HepG2 (cell line): ENCODE measurements around the gene ARFGEF3. TPM values are rescaled to one million over a fixed set of nuclear protein-coding genes. Genes with fewer than 3 reads are reported as not detected.
A peak's percentile ranks its signal among the peaks of the same experiment; 100 is the strongest.

Experiments used
- ATAC-seq: fragments of 200-7000 bp; cut with Tn5 transposase; 3 replicates; pipeline ENCODE4 v1.9.1; 2020; ENCODE audit warnings: mild to moderate bottlenecking, moderate library complexity
- BruUV-seq: library from RNA; stranded (reverse); fragments of 400-500 nt; replicated peaks from 2 replicates; lab custom pipeline; 2021; lab: Mats Ljungman, UMichigan
- CTCF ChIA-PET: fragments of 300-600 bp; formaldehyde crosslinking; extraction: SDS; loops from one replicate; lab custom pipeline; 2021; ENCODE audit warnings: low total read pairs, inconsistent platforms, low intra/inter-chr PET ratio; lab: Yijun Ruan, JAX
- POLR2A ChIA-PET: fragments of 350-600 bp; sonication (Branson Sonifier 250); formaldehyde crosslinking; loops from one replicate; lab custom pipeline; 2020; ENCODE audit warnings: antibody characterized with exemption, inconsistent platforms; lab: Yijun Ruan, JAX
- DNase-seq: peaks from one replicate; pipeline ENCODE4 v3.0.0-alpha.2; 2015; ENCODE audit warnings: low spot score
- FAIRE-seq: peaks from 3 replicates; lab custom pipeline; 2011; peaks lifted over from hg19 to GRCh38; lab: Jason Lieb, UNC
- H2AFZ ChIP-seq: one replicate; pipeline ENCODE4 v1.6.1; 2011; ENCODE audit warnings: low read length, inconsistent platforms
- H3K27ac ChIP-seq: fragments of 300-600 bp; 3 replicates; pipeline ENCODE4 v1.8.0; 2011; ENCODE audit warnings: mixed run types, mild to moderate bottlenecking, mixed read lengths, low read length, inconsistent platforms; ENCODE audit not compliant: insufficient read depth; ENCODE audit errors: extremely low read length
- H3K27me3 ChIP-seq, 2 experiments: fragments of 200-600 bp in 1 of 2; 2 replicates in 1 of 2; 3 replicates in 1 of 2; pipeline versions ENCODE4 v1.6.0 to v1.8.0; 2011; ENCODE audit warnings: low read length in 2 of 2, mild to moderate bottlenecking in 2 of 2, moderate library complexity in 2 of 2, inconsistent platforms in 1 of 2; ENCODE audit not compliant: insufficient read depth in 2 of 2, control insufficient read depth in 1 of 2
- H3K36me3 ChIP-seq, 2 experiments: fragments of 200-600 bp in 1 of 2; replicated peaks in 1 of 2; 2 replicates in 1 of 2; 3 replicates in 1 of 2; pipeline versions ENCODE4 v1.5.1 to v1.8.0; 2011; ENCODE audit warnings: low read length in 2 of 2, inconsistent platforms in 1 of 2; ENCODE audit not compliant: insufficient read depth in 2 of 2, control insufficient read depth in 1 of 2
- H3K4me1 ChIP-seq: 2 replicates; pipeline ENCODE4 v1.5.1; 2012; ENCODE audit warnings: low read length, inconsistent platforms; ENCODE audit not compliant: insufficient read depth
- H3K4me2 ChIP-seq: 2 replicates; pipeline ENCODE4 v1.6.0; 2011; ENCODE audit warnings: low read depth, low read length, inconsistent platforms
- H3K4me3 ChIP-seq, 3 experiments: fragments of 200-600 bp in 1 of 3; sonication (generic), shearing (Covaris generic) in 1 of 3; replicated peaks in 1 of 3; 2 replicates each; pipeline ENCODE4 v1.5.1; 2011 to 2016; ENCODE audit warnings: low read length in 3 of 3, inconsistent platforms in 2 of 3, low read depth in 2 of 3, mild to moderate bottlenecking in 2 of 3, control low read depth in 1 of 3, mixed read lengths in 1 of 3; ENCODE audit not compliant: insufficient read depth in 1 of 3
- H3K79me2 ChIP-seq: one replicate; pipeline ENCODE4 v1.6.1; 2011; ENCODE audit warnings: low read length, inconsistent platforms; ENCODE audit not compliant: insufficient read depth
- H3K9ac ChIP-seq: 2 replicates; pipeline ENCODE4 v1.6.0; 2011; ENCODE audit warnings: mild to moderate bottlenecking, low read depth, low read length, inconsistent platforms; ENCODE audit not compliant: insufficient read depth
- H3K9me3 ChIP-seq: 2 replicates; pipeline ENCODE4 v1.5.1; 2012; ENCODE audit warnings: mild to moderate bottlenecking, low read length
- H4K20me1 ChIP-seq: 2 replicates; pipeline ENCODE4 v1.6.0; 2011; ENCODE audit warnings: inconsistent platforms, mild to moderate bottlenecking, low read length, moderate library complexity; ENCODE audit not compliant: insufficient read depth
- MAFF ChIP-seq: IDR thresholded peaks from 2 replicates; pipeline ENCODE4 v1.6.1; 2011; ENCODE audit warnings: low read depth, low read length, improper control_type of control experiment
- MAFK ChIP-seq, 2 experiments: IDR thresholded peaks in 1 of 2; conservative IDR thresholded peaks in 1 of 2; 2 replicates each; pipeline ENCODE4 v1.6.1; 2011; ENCODE audit warnings: improper control_type of control experiment in 2 of 2, low read length in 2 of 2
- NFKB2 ChIP-seq: sonication (generic); formaldehyde crosslinking; IDR thresholded peaks from 2 replicates; pipeline ENCODE4 v1.4.0; 2020; ENCODE audit warnings: missing genetic modification reagents, borderline replicate concordance
- SNAPC2 ChIP-seq: sonication (generic); formaldehyde crosslinking; IDR thresholded peaks from 2 replicates; pipeline ENCODE4 v1.8.1; 2022; ENCODE audit warnings: mild to moderate bottlenecking, missing genetic modification reagents
- TBP ChIP-seq: sonication (generic); formaldehyde crosslinking; IDR thresholded peaks from 2 replicates; pipeline ENCODE4 v1.5.0; 2020; ENCODE audit warnings: missing genetic modification reagents
- TRIM24 ChIP-seq: sonication (generic); formaldehyde crosslinking; IDR thresholded peaks from 2 replicates; pipeline ENCODE4 v1.8.0; 2022; ENCODE audit warnings: mild to moderate bottlenecking, missing genetic modification reagents
- ZKSCAN1 ChIP-seq: fragments of 150-350 bp; IDR thresholded peaks from 2 replicates; pipeline ENCODE4 v1.6.1; 2014; ENCODE audit warnings: low read length
- ZNF121 ChIP-seq: sonication (generic); formaldehyde crosslinking; IDR thresholded peaks from 2 replicates; pipeline ENCODE4 v1.5.0; 2020; ENCODE audit warnings: mild to moderate bottlenecking, missing genetic modification reagents
- ZNF337 ChIP-seq: sonication (generic); formaldehyde crosslinking; IDR thresholded peaks from 2 replicates; pipeline ENCODE4 v1.5.1; 2020; ENCODE audit warnings: missing genetic modification reagents, low read depth, mild to moderate bottlenecking, borderline replicate concordance
- ZNF562 ChIP-seq: sonication (generic); formaldehyde crosslinking; IDR thresholded peaks from 2 replicates; pipeline ENCODE4 v1.8.0; 2022; ENCODE audit warnings: missing genetic modification reagents, borderline replicate concordance
- ZNF691 ChIP-seq: sonication (generic); formaldehyde crosslinking; IDR thresholded peaks from 2 replicates; pipeline ENCODE4 v1.4.0; 2020; ENCODE audit warnings: missing genetic modification reagents, low read depth, mild to moderate bottlenecking, borderline replicate concordance
- ZSCAN25 ChIP-seq: sonication (generic); formaldehyde crosslinking; IDR thresholded peaks from 2 replicates; pipeline ENCODE4 v1.8.0; 2022; ENCODE audit warnings: mild to moderate bottlenecking, missing genetic modification reagents
- WGBS: methylation state at CpG from one replicate; pipeline ENCODE4 v1.1.6; 2017; ENCODE audit warnings: low lambda C conversion rate; 5-methylcytosine and 5-hydroxymethylcytosine counted together
- in situ Hi-C: cut with HindIII; loops from 2 replicates; pipeline ENCODE4 v1.10.0; 2017; ENCODE audit warnings: low pct_unique_long_range_greater_than_20kb; ENCODE audit not compliant: extremely low pct_ligation_motif_present
- intact Hi-C: fragments of 100-400 bp; cut with micrococcal nuclease; formaldehyde crosslinking; loops from one replicate; pipeline ENCODE4 v1.10.0; 2022; ENCODE audit not compliant: unreplicated experiment
- polyA plus RNA-seq, 8 experiments: library from polyadenylated mRNA; depleted of rRNA in 3 of 8; stranded (reverse) in 7 of 8; unstranded in 1 of 8; fragments of >200 nt; fragmentation: Illumina TruSeq in 4 of 8; extraction: Trizol in 4 of 8; gene quantifications; 2 replicates each; pipeline versions ENCODE4 v1.2.1 to v1.2.3, GENCODE V29; 2011 to 2016; ENCODE audit warnings: low read depth in 4 of 8, missing spikeins in 1 of 8, mixed read lengths in 1 of 8; ENCODE audit not compliant: insufficient read depth in 1 of 8
- total RNA-seq, 5 experiments: library from RNA; depleted of rRNA; stranded (reverse); fragments of >200 nt; fragmentation: Illumina TruSeq; extraction: Trizol; gene quantifications; 2 replicates each; pipeline ENCODE4 v1.2.3, GENCODE V29; 2016; ENCODE audit warnings: low read depth in 1 of 5
- TF ChIP-seq, protein P1 (sequence below): IDR thresholded peaks from 2 replicates; pipeline ENCODE4 v1.6.1; 2016
- TF ChIP-seq, protein P2 (sequence below): sonication (generic); formaldehyde crosslinking; IDR thresholded peaks from 2 replicates; pipeline ENCODE4 v1.8.0; 2022; ENCODE audit warnings: mild to moderate bottlenecking, missing genetic modification reagents, moderate library complexity
- TF ChIP-seq, protein P3 (sequence below): sonication (generic); formaldehyde crosslinking; IDR thresholded peaks from 2 replicates; pipeline ENCODE4 v1.5.1; 2020; ENCODE audit warnings: missing genetic modification reagents, mild to moderate bottlenecking, borderline replicate concordance
- TF ChIP-seq, protein P4 (sequence below): sonication (generic); formaldehyde crosslinking; IDR thresholded peaks from 2 replicates; pipeline ENCODE4 v1.5.0; 2020; ENCODE audit warnings: missing genetic modification reagents, mild to moderate bottlenecking, borderline replicate concordance

ARFGEF3 gene
- total and polyA plus RNA-seq, 2 of the 13 experiments (the other 11 are each of a cell fraction or from before 2014, with no cell fraction given) = 0.60 to 2.6 TPM

DNA sequence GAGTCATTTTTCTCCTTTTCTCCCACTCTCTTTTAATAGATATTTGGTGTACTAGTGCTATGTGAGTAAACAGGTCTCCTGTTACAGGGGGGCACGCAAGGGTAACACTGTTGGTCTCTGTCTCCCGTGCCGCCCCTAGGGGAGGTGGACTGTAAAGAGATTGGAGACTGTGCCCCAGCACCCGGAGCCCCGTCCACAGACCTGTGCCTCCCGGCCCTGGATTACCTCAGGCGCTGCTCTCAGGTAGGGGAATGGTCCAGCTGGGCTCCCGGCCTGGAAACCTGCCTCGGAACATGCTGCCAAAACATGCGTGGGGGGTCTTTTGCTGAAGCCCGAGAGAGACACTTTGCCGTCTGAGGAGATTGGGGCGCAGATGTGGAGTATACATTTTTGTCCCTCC lies 149.5 kb downstream of the ARFGEF3 start:
- FAIRE-seq = no peak
- in situ Hi-C loops = no loop called here
- ATAC-seq = no peak

DNA sequence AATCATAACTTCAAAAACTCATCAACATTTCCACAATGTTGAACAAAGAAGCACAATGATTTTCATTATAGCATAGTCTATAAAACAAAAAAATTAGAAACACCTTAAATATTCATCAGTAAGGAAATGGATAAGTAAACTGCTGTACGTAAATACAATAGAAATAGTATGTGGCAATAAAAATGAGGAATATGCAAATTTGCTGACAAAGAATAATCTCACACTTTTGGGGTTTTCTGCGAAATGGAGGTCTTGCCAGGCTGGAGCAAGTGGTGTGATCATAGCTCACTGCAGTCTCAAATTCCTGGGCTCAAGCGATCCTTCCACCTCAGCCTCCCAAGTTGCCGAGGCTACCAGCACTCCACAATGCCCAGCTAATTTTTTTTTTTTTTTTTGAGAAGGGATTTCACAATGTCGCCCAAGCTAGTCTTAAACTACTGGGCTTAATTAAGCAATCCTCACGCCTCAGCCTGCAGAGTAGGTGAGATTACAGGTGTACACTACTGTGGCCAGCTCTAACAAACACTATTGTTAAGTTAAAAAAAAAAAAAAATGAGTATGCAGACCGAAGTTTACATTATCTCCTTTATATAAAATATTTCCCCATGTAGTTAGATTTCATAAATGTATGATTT lies 157.1 kb downstream of the ARFGEF3 start:
- Histone ChIP-seq H4K20me1 (no peaks in the 10 kb centered on the region), H3K27ac (no peak overlapping the region), H3K9me3 (no peaks in the 10 kb centered on the region), H3K79me2 (no peaks in the 10 kb centered on the region), H3K9ac (no peak overlapping the region), H2AFZ (no peak overlapping the region), H3K4me3 (no peak overlapping the region), H3K4me2 (no peak overlapping the region), H3K36me3 (no peaks in the 10 kb centered on the region), H3K27me3 (no peaks in the 10 kb centered on the region), H3K4me1 (no peaks in the 10 kb centered on the region)
- in situ Hi-C loops = no loop called here
- intact Hi-C loops = no loop called here
- DNase-seq = no peak
- 64% methylated on average over 7 of the region's 7 CpGs for WGBS
- ChIA-PET POLR2A (no interaction called here), CTCF (no interaction called here)
- no TSS peak for BruUV-seq
- ATAC-seq = no peak
- no peak for FAIRE-seq
- TF ChIP-seq, protein P1, sequence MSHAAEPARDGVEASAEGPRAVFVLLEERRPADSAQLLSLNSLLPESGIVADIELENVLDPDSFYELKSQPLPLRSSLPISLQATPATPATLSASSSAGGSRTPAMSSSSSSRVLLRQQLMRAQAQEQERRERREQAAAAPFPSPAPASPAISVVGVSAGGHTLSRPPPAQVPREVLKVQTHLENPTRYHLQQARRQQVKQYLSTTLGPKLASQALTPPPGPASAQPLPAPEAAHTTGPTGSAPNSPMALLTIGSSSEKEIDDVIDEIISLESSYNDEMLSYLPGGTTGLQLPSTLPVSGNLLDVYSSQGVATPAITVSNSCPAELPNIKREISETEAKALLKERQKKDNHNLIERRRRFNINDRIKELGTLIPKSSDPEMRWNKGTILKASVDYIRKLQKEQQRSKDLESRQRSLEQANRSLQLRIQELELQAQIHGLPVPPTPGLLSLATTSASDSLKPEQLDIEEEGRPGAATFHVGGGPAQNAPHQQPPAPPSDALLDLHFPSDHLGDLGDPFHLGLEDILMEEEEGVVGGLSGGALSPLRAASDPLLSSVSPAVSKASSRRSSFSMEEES = no peak
- no peak for TF ChIP-seq ZNF562 (CRISPR knock-in tag)
- no peak for TF ChIP-seq ZNF121 (CRISPR knock-in tag)
- TF ChIP-seq TBP (CRISPR knock-in tag) = no peak
- TF ChIP-seq, protein P2, sequence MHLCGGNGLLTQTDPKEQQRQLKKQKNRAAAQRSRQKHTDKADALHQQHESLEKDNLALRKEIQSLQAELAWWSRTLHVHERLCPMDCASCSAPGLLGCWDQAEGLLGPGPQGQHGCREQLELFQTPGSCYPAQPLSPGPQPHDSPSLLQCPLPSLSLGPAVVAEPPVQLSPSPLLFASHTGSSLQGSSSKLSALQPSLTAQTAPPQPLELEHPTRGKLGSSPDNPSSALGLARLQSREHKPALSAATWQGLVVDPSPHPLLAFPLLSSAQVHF (CRISPR knock-in tag) = no peak
- no peak for TF ChIP-seq ZNF691 (CRISPR knock-in tag)
- no peak for TF ChIP-seq ZSCAN25 (CRISPR knock-in tag)
- TF ChIP-seq, protein P3, sequence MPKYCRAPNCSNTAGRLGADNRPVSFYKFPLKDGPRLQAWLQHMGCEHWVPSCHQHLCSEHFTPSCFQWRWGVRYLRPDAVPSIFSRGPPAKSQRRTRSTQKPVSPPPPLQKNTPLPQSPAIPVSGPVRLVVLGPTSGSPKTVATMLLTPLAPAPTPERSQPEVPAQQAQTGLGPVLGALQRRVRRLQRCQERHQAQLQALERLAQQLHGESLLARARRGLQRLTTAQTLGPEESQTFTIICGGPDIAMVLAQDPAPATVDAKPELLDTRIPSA (CRISPR knock-in tag) = no peak
- TF ChIP-seq SNAPC2 (CRISPR knock-in tag) = no peak
- TF ChIP-seq, protein P4, sequence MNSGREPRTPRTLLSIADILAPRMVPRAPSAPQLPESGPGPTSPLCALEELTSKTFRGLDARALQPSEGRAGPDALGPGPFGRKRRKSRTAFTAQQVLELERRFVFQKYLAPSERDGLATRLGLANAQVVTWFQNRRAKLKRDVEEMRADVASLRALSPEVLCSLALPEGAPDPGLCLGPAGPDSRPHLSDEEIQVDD (CRISPR knock-in tag) = no peak
- TF ChIP-seq MAFK (conservative IDR thresholded peaks at IDR 0.05 in 1 of 2, IDR thresholded peaks at IDR 0.05 in 1 of 2; ENCODE audit: low read length in 2 of 2) = peak; percentile 80 to 92
- TF ChIP-seq MAFF = peak; percentile 90
- no peak for TF ChIP-seq TRIM24 (CRISPR knock-in tag)

More for the DNA sequence above, 149.5 kb downstream of the ARFGEF3 start:
- H4K20me1 ChIP-seq = no peaks in the 10 kb centered on the region
- WGBS = 82% methylated on average over 13 of the region's 13 CpGs
- no peak overlapping the region for H3K4me2 ChIP-seq
- intact Hi-C loops = no loop called here
- no peak for DNase-seq
- no peak overlapping the region for H3K4me3 ChIP-seq
- CTCF ChIA-PET = no interaction called here
- H3K36me3 ChIP-seq = no peaks in the 10 kb centered on the region
- POLR2A ChIA-PET = no interaction called here
- no peaks in the 10 kb centered on the region for H3K79me2 ChIP-seq
- H3K9me3 ChIP-seq = no peaks in the 10 kb centered on the region
- no peaks in the 10 kb centered on the region; a peak in 1 of 5 replicates for H3K27me3 ChIP-seq
- H3K27ac ChIP-seq = no peak overlapping the region
- no peak overlapping the region for H2AFZ ChIP-seq
- BruUV-seq = no TSS peak
- no peaks in the 10 kb centered on the region for H3K4me1 ChIP-seq
- H3K9ac ChIP-seq = no peak overlapping the region
- TF ChIP-seq ZNF337 (no peak), NFKB2 (CRISPR knock-in tag) (no peak), ZKSCAN1 (no peak)
